Activated CD4-positive, alpha-beta T cell treated with anti-CD3 and anti-CD28 coated beads, Interleukin-2, Interleukin-6, amounts not matched to agents 100 ng/mL and 50 ng/mL, durations not matched to agents 16 hours and 8 hours (primary cell): ENCODE measurements around the gene ZNF800.
A peak's percentile ranks its signal among the peaks of the same experiment; 100 is the strongest.

Experiments
- DNase-seq: peaks from one replicate; pipeline ENCODE4 v3.0.0-alpha.2; 2020

The ZNF800 gene

DNA sequence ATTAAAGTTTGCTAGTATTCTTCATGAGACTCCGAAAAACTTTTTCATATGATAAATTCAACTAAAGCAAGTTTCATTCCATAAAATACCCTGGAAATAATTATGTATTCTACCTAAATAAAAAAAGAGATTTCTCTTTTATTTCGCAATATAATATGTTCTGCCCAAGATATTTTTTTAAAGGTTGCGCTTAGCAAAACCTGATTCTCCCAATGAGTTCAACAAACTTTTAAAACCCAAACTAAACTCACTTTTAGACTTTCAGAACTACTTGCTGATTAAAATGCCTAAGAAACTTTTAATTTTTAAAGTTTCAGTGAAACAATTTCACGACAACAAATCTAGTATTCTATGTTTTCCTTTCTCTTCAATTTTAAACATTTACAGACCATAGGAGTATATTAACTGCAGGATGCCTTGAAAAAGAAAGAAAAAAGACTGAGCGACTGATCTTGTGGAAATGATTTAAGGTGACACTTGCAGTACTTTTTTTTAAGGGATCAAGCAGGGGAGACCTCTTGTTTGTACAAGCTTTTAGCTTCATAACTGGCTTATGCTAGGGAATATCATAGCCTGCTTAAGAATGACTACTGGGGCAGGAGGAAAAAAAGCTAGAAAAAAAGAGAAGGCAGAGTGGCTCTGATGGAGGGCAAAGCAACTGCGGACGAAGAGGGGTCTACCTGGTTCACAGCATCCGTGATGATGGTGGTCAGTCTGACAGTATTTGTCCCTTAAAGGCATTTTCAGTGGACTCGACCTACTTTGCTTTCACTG lies 1.5 kb downstream of the ZNF800 start:
- no peak for DNase-seq

DNA sequence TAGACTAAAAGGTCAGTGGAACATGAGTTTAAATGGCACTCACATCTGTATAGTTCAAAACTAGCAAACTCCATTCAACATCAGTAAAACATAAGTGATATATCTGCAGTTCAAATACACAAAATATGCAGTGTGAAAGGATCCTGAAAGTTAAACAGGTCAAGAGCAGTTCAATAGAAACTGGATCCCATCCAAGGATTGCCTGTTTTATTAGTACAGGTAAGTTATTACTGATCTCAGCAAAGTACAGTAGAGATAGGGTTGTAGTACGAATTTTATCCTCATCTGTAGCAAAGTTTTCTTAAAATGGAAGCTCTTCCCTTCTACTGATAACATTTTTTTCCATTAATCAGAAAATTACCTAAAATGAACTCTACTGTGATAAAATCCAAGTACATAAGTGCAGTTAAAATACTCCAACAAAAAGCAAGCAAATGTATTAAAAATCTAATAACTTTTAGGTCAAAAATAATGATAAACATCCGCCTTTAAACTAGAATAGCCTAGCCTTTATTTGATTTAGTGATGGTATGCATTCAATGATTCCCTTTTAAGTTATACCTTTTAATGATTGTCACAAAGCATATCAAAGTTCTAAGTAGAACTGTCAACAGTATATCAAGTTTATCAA lies 2.2 kb downstream of the ZNF800 start:
- DNase-seq, result no peak

DNA sequence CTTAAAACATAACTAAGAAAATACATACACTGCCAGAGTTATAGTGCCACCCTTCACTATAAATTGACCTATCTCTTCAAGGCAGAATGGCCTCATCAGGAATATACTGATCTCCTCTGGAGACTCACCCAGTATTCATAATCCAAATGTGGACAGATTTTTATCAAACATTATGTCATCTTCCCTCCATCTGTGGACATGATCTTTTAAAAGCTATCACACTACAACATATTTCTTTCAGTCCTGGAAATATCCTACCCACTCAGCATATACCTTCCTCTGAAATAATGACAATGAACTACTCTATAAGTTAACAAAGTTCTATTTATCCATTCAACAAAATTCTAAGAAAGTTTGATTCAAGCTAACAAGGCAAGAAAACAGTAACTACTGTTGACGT lies 3.2 kb downstream of the ZNF800 start:
- no peak for DNase-seq

DNA sequence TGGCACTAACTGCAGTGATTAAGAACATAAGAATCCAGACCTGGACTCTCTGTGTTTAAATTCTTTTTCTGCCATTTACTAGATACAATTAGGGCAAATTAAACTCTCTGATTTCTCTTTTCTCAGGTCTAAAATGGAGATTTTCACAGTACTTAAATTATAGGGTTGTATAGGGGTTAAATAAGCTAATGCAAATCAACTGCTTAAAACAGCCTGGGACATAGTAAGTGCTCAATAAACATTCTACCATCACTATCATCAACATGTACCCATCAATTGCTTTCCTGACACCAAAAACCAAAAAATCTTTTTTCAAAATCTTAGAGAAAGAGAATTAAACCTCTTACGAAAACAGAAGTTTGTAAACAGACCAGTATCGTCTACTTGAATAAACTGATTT lies 4.5 kb downstream of the ZNF800 start:
- DNase-seq, result no peak

DNA sequence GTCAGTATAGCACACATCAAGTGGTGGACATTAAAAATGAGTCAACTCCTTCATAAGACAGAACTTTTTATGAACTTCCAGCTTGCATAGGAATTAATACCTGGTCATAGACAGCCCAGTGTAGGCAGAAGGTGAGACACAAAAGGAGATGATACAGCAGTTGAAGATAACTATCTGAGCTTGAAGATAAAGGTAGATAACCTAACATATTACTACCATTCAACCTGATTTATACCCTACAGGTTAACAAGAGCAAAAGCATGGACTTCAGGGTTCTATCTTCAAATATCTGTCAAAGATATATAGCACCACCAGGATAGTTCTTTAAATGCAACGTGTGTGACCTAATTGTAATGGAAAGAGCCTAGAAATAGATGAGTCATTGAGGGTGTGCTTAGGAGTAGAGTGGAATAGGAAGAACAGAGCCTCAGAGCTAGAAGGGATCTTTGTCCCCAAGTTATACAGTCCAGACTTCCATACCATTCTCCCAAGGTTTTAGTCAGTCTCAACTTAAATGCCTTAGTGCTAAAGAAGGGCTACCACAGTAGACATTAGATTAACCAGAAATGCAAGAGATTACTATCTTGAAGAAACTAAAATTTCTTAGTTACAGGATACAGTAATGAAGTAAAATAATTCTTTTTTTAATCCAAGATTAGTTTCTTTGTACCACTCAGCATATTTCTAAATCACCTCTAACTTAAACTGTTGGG lies 9.2 kb downstream of the ZNF800 start:
- DNase-seq, result no peak

DNA sequence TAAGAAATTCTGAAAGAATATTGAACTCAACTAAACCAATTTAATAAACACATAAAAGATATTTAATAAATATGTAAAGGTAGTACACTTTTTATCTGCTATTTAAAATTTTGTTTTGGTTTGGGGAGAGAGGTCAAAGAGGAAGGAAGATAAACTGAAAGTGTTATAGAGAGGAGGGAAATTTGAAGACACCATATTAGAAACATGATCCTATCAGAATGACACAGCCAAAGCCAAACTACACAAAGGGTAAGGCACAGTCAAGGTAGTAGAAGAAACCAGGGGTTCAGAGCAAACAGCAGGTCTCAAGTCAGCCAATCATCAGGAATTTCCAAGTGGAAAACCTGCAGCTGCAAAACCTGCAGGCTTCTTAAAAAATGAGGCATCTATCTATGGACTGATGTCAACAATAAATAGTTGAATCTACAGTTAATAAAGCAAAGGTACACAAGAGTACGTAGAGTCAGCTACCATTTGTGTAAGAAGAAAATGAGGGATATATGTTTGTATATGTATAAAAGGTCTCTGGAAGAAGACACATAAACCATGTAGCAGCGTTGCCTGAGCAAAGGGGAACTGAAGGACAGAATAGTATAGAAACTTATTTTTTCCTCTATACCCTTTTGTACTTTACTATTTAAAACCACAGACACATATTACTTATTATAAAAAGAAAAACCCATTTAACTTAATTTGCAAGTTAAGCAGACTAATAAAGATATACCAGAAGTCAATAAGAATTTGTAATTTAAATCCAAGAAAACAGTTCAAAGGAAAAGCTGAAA lies 10.0 kb downstream of the ZNF800 start:
- DNase-seq, result no peak

DNA sequence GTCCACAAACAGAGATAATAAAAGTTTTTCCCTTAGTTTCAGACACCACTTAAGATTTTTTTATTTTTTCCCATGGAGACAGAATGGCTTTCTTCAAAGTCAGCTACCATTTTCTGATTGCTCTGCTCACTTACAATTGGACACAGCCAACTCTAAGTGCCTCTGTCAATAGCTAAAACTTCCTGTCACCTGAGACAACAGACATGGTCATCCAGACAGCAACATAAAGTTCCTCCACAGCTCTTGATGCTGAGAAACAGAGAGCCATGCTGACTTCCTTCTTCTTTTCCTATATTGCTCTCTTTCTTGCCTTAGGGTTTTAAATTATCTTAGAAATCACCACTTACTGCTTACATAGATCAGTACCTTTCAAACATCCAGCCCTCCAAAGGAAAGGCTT lies 12.0 kb downstream of the ZNF800 start:
- no peak for DNase-seq

DNA sequence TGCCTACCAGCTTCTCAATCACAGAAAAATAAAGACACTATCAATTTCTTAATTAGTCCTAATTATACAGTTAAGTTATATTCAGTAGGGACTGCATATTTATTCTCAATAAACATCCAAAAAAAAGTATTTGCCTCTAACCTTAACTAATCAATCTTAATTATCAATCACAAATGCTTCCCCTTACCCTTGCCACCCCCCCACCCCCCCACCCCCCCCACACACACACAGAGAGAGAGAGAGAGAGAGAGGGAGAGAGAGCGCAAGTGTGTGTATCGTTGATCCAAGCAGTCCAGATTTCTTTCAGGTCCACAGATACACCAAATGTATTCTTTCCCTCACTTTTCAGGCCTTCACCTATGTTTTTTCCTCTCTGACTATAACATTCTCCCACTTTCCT lies 12.9 kb downstream of the ZNF800 start:
- DNase-seq, result no peak

DNA sequence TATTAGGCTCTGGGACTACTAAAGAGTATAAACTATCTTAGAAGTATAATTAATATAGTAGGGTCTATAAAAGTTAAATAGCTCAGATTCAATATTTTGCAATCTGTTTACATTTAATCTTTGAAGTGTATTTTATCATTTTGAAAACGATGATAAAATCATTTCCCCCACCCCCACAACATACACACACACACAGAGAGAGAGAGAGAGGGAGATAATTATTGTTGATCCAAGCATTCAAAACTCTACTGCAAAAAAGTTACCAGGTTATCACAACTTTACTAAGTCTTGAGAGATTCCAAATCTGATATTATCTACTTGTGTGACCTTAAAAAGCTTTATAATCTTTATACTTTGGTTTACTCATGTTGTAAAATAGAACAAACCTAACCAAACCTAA lies 14.0 kb downstream of the ZNF800 start:
- no peak for DNase-seq

DNA sequence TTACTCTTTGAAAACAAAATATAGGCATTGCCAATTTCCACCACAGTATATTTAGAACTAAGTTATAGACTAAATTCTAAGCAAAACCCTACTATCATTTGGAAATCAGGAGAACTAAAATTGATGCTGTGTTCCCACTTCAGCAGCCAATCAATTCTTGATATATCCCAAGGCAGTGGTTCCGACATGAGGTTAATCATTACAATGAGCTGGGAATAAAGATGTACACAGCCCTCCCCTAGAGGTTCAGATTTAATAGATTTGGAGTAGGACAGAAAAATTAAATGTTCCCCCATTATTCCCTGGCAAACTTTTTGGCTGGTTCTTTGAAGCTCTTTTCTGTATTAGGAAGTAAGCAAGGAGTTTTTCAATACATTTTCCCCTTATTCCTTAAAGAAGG lies 15.1 kb downstream of the ZNF800 start:
- DNase-seq, result no peak

DNA sequence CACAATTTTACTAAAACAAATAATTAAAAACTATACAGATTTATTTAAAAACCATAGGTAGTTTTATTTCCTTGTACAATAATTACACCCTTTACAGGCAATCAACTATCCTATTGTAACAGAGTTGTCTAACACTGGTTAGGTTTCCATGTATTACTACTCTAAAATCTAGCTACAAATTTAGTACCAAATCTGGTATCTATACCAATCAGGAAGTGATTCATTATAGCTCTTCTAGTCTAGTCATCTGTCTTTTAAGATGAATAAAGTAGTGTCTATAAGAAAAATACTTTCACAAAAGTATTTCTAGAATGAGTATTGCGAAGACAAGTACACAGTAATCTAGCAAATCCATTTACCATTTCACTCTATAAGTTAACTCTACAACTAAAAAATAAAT lies 16.9 kb downstream of the ZNF800 start:
- peak; percentile 39 for DNase-seq

DNA sequence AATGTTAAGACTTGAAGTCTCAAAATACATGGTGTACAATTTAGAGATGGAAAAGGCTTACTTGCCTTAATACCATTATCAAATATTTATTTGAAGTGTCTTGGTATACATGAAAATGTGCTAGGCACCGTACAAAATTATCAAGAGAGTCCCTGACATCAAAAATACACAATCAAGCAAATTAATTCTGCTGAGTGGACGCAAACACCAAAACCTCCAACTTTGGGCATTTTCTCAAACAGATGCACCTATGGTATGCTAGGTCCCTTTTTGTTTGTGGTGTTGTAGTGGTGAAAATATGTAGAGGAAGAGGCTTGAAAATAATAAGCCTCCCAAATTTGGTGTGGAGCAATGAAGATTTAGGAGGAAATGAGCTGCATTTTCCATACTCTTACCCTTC lies 24.8 kb downstream of the ZNF800 start:
- DNase-seq, result no peak

DNA sequence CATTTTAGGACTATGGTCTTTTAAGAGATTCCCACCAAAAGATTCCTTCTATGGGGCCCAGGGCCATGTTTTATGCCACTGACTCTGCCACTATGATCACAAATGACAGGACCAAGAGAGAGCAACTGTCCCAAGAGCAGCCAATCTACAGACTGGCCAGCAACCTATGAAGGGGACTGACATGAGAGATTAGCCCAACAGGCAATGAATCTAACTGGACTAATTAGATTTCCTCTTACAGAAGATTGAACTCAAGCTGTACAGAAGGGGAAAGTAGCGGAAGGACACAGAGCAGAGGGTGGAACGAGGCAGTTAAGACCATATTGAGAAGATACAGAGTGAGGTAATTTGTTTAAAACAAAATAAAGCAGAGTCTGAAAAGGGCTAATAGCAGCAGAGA lies 25.8 kb downstream of the ZNF800 start:
- no peak for DNase-seq

DNA sequence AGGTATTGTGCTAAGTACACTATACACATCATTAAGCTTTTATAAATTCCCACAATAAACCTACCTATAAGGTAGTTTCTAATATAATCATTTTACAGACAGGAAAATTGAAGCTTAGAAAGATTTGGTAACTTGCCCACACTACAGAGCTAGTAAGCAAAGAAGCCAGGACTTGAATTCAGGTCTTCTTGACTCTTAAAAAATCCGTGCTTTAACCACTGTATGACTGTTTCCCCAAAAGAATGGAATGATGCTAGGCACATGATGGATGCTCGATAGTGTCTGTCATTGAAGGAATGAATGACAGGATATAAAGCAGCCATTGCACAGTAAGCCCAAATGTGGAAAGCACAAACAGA lies 26.6 kb downstream of the ZNF800 start:
- DNase-seq, result no peak

DNA sequence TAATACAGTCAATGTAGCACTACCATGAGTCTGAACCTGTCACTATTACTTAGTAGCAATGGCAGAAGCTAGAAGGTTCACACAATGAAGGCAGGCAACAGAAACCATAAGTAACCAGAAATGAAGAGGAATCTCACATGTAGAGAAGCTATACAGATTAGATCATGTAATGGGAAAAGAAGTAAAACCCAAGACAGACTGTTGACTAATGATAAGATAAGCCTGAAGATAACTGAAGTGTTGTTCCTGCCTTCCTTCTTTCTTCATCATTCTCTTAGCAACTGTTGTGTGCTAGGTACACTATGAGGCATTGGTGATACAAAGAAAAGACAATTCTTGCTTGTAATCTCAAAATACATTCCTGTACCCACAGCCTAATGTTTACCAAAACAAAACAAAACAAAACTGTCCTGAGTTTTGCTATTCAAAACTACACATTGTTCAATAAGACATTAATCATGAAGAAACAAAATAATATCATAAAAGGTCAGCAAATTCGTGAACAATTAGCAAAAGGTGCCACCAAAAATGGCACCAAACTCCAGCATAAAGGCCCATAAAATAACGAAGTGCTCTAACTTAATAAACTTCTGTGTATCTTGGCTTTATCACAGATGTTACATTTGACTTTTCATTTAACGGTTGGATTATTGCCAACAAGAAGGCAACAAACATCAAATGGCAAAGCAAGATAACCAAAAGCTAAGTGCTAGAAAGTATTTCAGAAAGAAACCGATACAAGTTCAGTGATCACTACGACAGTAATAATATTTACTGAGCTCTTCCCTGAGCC lies 27.1 kb downstream of the ZNF800 start:
- no peak for DNase-seq

DNA sequence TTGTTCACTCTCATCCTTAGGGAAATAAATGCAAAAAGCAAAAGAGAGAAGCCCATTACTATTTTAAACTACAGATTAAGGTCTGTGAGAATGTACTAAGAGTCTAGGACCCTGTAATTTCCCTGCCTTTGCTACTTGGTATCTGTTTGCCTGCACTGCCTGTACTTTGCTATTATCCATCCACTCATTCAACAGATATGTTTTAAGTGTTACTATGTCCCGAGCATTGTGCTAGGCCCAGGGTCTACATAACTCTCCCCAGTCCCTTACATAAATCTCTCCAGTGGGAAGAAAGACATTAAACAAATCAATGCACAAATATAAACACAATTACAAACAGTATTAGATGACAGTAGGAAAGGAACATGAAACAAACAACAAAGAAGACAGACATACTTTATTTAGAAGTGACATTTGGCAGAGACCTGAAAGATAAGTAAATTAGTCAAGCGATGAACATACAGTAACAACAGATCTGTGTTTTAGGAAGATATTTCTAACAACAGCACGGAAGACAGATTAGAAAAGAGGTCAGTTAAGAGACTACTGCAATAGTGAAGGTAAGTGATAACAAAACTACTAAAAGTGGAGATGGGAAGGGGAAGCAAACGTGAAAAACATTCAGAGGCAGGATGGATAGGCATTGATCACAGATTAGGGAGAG lies 30.0 kb downstream of the ZNF800 start:
- DNase-seq, result no peak

DNA sequence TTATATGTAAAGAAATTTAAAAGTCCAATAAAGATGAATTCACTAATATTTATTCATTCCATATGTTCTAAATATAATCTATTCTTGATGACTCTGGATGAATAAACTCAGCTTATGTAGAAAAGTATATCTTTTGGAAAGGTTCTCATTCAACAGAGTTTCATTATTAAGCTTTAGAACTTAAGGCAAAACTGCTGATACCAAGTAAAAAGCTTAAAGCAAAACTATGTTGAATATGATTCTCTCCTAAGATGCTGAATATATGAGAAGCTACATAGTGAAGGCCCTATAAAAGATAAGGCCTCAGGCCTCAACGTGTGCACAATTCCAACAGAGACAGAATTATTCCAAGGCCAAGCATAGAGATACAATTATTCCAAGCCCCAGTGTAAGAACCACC lies 30.8 kb downstream of the ZNF800 start:
- DNase-seq, result no peak

DNA sequence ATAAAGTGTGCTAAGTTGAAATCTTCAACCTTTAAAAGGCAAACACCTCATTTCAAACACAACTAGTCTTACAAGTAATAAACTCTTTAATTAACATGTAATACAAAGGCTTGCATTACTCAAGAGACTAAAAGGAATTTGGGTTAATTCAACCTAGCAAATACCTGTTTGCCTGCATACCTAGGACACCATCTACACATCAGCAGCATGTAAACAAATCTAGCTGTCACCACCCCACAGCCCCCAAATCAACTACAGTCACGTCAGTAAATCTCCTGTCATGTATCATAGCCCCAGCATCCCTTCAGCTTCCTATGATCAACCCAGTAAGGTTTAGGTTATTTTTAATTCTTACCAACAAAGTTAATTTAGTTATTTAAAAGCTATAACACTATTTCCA lies 33.5 kb downstream of the ZNF800 start:
- no peak for DNase-seq

DNA sequence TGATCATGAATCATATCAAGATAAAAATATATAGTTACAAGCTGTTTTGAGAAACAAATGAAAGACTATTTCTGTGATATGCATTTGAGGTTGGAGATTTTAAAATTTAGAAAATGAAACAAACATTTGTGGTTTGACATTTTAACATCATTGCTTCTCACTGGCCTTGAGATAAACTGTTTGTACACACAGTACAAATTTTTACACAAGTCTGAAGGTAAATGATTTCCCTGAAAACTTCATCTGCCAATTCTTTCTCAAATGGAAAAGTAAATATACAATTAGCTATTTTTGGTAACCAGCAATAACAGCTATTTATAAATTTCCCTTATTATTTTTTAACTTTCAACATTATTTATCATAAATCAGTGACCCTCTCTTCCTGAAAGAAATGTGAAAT lies 38.6 kb downstream of the ZNF800 start:
- no peak for DNase-seq

DNA sequence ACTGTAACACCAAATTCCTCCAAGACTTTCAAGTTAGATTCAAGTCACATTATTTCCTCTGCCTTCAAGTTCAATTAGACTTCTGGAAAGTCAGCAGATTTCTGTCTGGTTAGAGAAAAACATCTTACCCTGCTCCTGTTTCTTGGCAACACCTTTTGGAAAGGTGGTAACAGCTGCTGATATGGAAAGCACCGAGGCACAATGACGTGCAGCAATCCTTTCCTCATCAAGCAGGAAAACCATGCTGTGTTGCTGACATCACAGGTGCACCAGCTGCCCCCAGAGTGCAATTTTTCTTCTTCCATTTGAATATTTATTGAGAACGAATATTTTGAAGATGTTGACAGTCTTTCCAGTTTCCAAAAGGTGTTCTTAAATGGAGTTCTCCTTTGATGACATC lies 41.9 kb downstream of the ZNF800 start:
- no peak for DNase-seq

DNA sequence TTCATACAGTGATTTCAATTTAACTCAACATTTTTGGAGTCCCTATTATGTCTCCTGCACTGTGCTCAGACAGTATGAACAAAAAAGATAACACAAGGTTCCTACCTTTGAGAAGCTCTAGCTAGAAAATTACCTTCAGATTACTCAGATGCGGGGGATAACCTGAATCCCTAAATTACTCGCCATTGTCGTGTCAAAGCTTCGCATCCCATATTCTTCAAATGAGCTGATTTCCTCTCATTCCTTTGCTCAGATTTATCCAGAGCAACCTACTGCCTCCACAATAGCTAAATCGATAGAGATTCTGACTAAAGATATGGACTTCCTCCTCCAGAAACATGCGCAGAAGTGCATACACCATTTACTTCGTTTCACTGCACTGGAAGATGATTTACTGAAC lies 42.6 kb downstream of the ZNF800 start:
- no peak for DNase-seq

DNA sequence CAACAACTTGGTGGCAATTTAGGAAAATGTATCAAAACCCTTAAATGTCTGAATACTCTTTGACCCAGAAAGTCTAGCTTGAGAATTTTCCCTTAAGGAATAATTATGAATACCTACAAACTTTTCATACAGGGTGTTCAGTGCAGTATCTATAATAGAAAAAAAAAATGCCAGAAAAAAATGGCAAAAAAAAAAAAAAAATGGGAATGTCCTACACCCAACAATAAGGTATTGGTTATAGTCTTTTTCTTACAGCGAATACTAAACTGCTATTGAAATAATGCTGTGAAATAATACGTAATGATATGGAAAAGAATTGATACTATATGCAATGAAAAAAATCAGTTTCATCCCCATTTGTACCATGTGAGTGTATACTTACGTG lies 44.3 kb downstream of the ZNF800 start:
- no peak for DNase-seq
